NCI-H510A (cell line): ENCODE results near the gene GNB1.

Experiments
- DNase-seq: peaks from one replicate; lab custom pipeline; 2025; lab: John Stamatoyannopoulos, UW

Gene GNB1

GRCh38 chr1:1910033-1910465, 19.2 kb upstream of the GNB1 start:
- no peak for DNase-seq

- no peak for DNase-seq
Measured at GRCh38 chr1:1908506-1908791, 17.6 kb upstream of the GNB1 start.

- no peak for DNase-seq
Measured at GRCh38 chr1:1907098-1907736, 16.3 kb upstream of the GNB1 start.

GRCh38 chr1:1906185-1907097, 15.6 kb upstream of the GNB1 start:
- DNase-seq: peak; percentile 73

- DNase-seq: no peak
Measured at GRCh38 chr1:1903224-1903623, 12.3 kb upstream of the GNB1 start.

- DNase-seq: no peak
Measured at GRCh38 chr1:1901641-1902294, 10.9 kb upstream of the GNB1 start.

GRCh38 chr1:1900883-1901640, 10.2 kb upstream of the GNB1 start:
- DNase-seq: no peak

GRCh38 chr1:1899967-1900327, 9.1 kb upstream of the GNB1 start:
- DNase-seq: no peak

- no peak for DNase-seq
Measured at GRCh38 chr1:1899266-1899966, 8.5 kb upstream of the GNB1 start.

GRCh38 chr1:1898246-1898933, 7.5 kb upstream of the GNB1 start:
- no peak for DNase-seq

GRCh38 chr1:1895456-1896336, 4.8 kb upstream of the GNB1 start:
- no peak for DNase-seq

GRCh38 chr1:1895060-1895418, 4.2 kb upstream of the GNB1 start:
- DNase-seq: no peak

- no peak for DNase-seq
Measured at GRCh38 chr1:1894354-1895059, 3.6 kb upstream of the GNB1 start.

GRCh38 chr1:1893997-1894353, 3.1 kb upstream of the GNB1 start:
- DNase-seq: no peak

- no peak for DNase-seq
Measured at GRCh38 chr1:1893291-1893985, 2.6 kb upstream of the GNB1 start.

GRCh38 chr1:1892763-1893120, 1.9 kb upstream of the GNB1 start:
- no peak for DNase-seq

GRCh38 chr1:1892079-1892762, 1.3 kb upstream of the GNB1 start:
- DNase-seq: no peak

- peak; percentile 92 for DNase-seq
Measured at GRCh38 chr1:1891349-1892078, 627 bp upstream of the GNB1 start.
